ENCODE measurements around the gene EDN2. TPM values are rescaled to one million over a fixed set of nuclear protein-coding genes. Genes with fewer than 3 reads are reported as not detected.

Gene EDN2
- total RNA-seq, 1 experiment from 2014 or later: not detected

GRCh38 chr1:41523071-41523470 lies 38.6 kb upstream of the EDN2 start:
- no peak overlapping the region for H3K4me3 ChIP-seq (ENCODE audit: low read depth, low read length, poor library complexity, severe bottlenecking)
- intact Hi-C loops (cut with micrococcal nuclease; ENCODE audit: unreplicated experiment): no loop called here
- BruUV-seq (replicated peaks): no TSS peak
- DNase-seq (ENCODE audit: low spot score): no peak
- no peaks in the 10 kb centered on the region for H3K4me1 ChIP-seq (ENCODE audit: insufficient read depth, low read length, poor library complexity, severe bottlenecking)
- no peaks in the 10 kb centered on the region for H3K9me3 ChIP-seq (ENCODE audit: low read depth, low read length, poor library complexity, severe bottlenecking)
- no peak for TF ChIP-seq CTCF (conservative IDR thresholded peaks at IDR 0.05; ENCODE audit: low read depth, low read length)
- no peak for TF ChIP-seq EZH2 (IDR thresholded peaks at IDR 0.05; ENCODE audit: borderline replicate concordance, low read depth, low read length, poor library complexity, severe bottlenecking)
- H3K27me3 ChIP-seq (replicated peaks; ENCODE audit: insufficient read depth, low read depth, low read length, poor library complexity): no peaks in the 10 kb centered on the region
- CTCF ChIA-PET: no interaction called here
- H3K27ac ChIP-seq (ENCODE audit: low read depth, low read length, poor library complexity, severe bottlenecking): no peak overlapping the region
- H3K36me3 ChIP-seq (ENCODE audit: insufficient read depth, low read length, poor library complexity, severe bottlenecking): no peaks in the 10 kb centered on the region
- POLR2A ChIA-PET (ENCODE audit: low non-redundant PET): interaction anchor here (0.6 kb wide), 1 partner anchor 793 kb away, joined by 4 read pairs; no protein-coding TSS in a partner anchor

- POLR2A ChIA-PET (ENCODE audit: low non-redundant PET): no interaction called here
- H3K27ac ChIP-seq (ENCODE audit: low read depth, low read length, poor library complexity, severe bottlenecking): no peak overlapping the region
Measured at GRCh38 chr1:41521766-41522165, 37.3 kb upstream of the EDN2 start.

GRCh38 chr1:41520951-41521752 lies 36.7 kb upstream of the EDN2 start:
- TF ChIP-seq EZH2 (IDR thresholded peaks at IDR 0.05; ENCODE audit: borderline replicate concordance, low read depth, low read length, poor library complexity, severe bottlenecking) (no peak), CTCF (conservative IDR thresholded peaks at IDR 0.05; ENCODE audit: low read depth, low read length) (no peak)
- Histone ChIP-seq H3K4me3 (ENCODE audit: low read depth, low read length, poor library complexity, severe bottlenecking) (no peak overlapping the region), H3K27ac (ENCODE audit: low read depth, low read length, poor library complexity, severe bottlenecking) (no peak overlapping the region), H3K36me3 (ENCODE audit: insufficient read depth, low read length, poor library complexity, severe bottlenecking) (no peaks in the 10 kb centered on the region), H3K4me1 (ENCODE audit: insufficient read depth, low read length, poor library complexity, severe bottlenecking) (peaks cover 4% of the 10 kb centered on the region), H3K9me3 (ENCODE audit: low read depth, low read length, poor library complexity, severe bottlenecking) (no peaks in the 10 kb centered on the region), H3K27me3 (replicated peaks; ENCODE audit: insufficient read depth, low read depth, low read length, poor library complexity) (no peaks in the 10 kb centered on the region)
- intact Hi-C loops (cut with micrococcal nuclease; ENCODE audit: unreplicated experiment): no loop called here
- DNase-seq (ENCODE audit: low spot score): no peak
- no TSS peak for BruUV-seq (replicated peaks)
- POLR2A ChIA-PET (ENCODE audit: low non-redundant PET): no interaction called here
- CTCF ChIA-PET: no interaction called here

More at GRCh38 chr1:41521766-41522165, 37.3 kb upstream of the EDN2 start:
- no peaks in the 10 kb centered on the region for H3K4me1 ChIP-seq (ENCODE audit: insufficient read depth, low read length, poor library complexity, severe bottlenecking)
- no peak for TF ChIP-seq CTCF (conservative IDR thresholded peaks at IDR 0.05; ENCODE audit: low read depth, low read length)
- TF ChIP-seq EZH2 (IDR thresholded peaks at IDR 0.05; ENCODE audit: borderline replicate concordance, low read depth, low read length, poor library complexity, severe bottlenecking): no peak
- H3K4me3 ChIP-seq (ENCODE audit: low read depth, low read length, poor library complexity, severe bottlenecking): no peak overlapping the region
- no peaks in the 10 kb centered on the region for H3K36me3 ChIP-seq (ENCODE audit: insufficient read depth, low read length, poor library complexity, severe bottlenecking)
- no TSS peak for BruUV-seq (replicated peaks)
- no peaks in the 10 kb centered on the region for H3K9me3 ChIP-seq (ENCODE audit: low read depth, low read length, poor library complexity, severe bottlenecking)
- no peak for DNase-seq (ENCODE audit: low spot score)
- intact Hi-C loops (cut with micrococcal nuclease; ENCODE audit: unreplicated experiment): no loop called here
- CTCF ChIA-PET: no interaction called here
- no peaks in the 10 kb centered on the region for H3K27me3 ChIP-seq (replicated peaks; ENCODE audit: insufficient read depth, low read depth, low read length, poor library complexity)
